ENCODE measurements around the gene PLEKHN1. TPM values are rescaled to one million over a fixed set of nuclear protein-coding genes. Genes with fewer than 3 reads are reported as not detected.

PLEKHN1 gene
- polyA plus RNA-seq, 1 experiment = 0.88 TPM

DNA sequence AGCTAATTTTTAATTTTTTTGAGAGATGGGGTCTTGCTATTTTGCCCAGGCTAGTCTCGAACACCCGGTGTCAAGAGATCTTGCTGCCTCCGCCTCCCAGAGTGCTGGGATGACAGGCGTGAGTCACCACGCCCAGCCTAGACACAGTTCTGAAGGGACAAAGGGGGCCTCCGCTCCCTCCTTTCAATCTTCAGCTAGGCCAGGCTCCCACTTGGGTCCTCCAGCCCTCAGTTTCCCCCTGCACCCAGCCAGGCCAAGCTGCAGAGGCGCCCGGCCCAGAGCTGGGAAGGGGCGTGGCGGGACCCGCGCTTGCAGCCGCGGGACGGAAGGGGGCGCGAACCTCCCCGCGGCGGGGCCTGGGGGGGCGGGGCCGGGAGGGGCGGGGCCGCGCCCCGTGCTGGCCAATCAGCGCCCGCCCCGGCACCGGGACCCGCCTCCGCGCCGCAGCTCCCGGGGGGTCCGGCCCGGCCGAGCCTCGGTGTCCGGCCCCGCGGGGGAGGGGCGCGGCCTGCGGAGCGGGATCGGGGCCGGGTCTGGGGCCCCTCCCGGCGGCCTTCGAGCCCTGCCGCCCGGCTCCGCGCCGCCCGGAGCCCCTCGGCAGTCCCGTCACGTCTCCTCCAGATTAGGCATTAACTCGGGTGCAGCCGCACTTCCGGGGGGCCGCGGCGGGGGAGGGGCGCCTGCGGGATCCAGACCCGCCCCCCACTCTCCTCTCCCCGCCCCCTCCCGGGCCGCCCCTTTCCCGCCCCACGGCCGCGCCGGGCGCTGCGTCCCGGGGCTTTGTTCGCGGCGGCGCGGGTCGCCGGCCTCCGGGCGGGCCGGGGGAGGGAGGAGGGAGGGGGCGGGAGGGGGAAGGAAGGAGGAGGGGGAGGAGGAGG lies 53.1 kb downstream of the PLEKHN1 start:
- CTCF ChIA-PET = interaction anchor here (0.8 to 2.3 kb wide), 12 partner anchors 10 to 53 kb away, joined by 3 to 6 read pairs (median 3); no protein-coding TSS in a partner anchor
- H3K4me3 ChIP-seq (ENCODE audit: low read depth, low read length) = peak overlapping the region; percentile 78
- no peaks in the 10 kb centered on the region for H3K27me3 ChIP-seq (ENCODE audit: control insufficient read depth, insufficient read depth, low read length)
- POLR2A ChIA-PET = no interaction called here
- peaks cover 12% of the 10 kb centered on the region for H3K36me3 ChIP-seq (ENCODE audit: control insufficient read depth, insufficient read depth, low read length)
- peak; percentile 53 for TF ChIP-seq CTCF (IDR thresholded peaks at IDR 0.05; ENCODE audit: insufficient read depth, low read depth, low read length)
- no peak for DNase-seq (ENCODE audit: low read depth)

DNA sequence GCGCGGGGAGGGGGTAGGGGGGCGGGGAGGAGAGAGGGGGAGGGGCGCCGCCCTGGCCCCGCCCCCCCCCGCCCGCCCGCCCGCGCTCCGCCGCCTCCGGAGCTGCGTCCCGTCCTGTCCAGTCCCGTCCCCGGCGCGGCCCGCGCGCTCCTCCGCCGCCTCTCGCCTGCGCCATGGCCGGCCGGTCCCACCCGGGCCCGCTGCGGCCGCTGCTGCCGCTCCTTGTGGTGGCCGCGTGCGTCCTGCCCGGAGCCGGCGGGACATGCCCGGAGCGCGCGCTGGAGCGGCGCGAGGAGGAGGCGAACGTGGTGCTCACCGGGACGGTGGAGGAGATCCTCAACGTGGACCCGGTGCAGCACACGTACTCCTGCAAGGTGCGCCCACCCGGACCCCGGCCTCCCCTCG lies 53.7 kb downstream of the PLEKHN1 start, which contains the start of gene AGRN:
Gene AGRN (plus strand): TSS at position 121 of the 405 bp plus-strand sequence. CDS start 53 bp downstream, at position 174.
- CTCF ChIA-PET = interaction anchor here (0.8 to 1.4 kb wide), 6 partner anchors 18 to 52 kb away, joined by 3 to 4 read pairs (median 3); no protein-coding TSS in a partner anchor
- peak within 1 kb of the TSS; percentile 78 for H3K4me3 ChIP-seq (ENCODE audit: low read depth, low read length)
- no peak for TF ChIP-seq CTCF (IDR thresholded peaks at IDR 0.05; ENCODE audit: insufficient read depth, low read depth, low read length)
- H3K27me3 ChIP-seq (ENCODE audit: control insufficient read depth, insufficient read depth, low read length) = no peaks in the 10 kb centered on the region
- no peak for DNase-seq (ENCODE audit: low read depth)
- POLR2A ChIA-PET = interaction anchor here (0.6 kb wide), 1 partner anchor 20 kb away, joined by 5 read pairs; no protein-coding TSS in a partner anchor
- peaks cover 14% of the 10 kb centered on the region for H3K36me3 ChIP-seq (ENCODE audit: control insufficient read depth, insufficient read depth, low read length)

DNA sequence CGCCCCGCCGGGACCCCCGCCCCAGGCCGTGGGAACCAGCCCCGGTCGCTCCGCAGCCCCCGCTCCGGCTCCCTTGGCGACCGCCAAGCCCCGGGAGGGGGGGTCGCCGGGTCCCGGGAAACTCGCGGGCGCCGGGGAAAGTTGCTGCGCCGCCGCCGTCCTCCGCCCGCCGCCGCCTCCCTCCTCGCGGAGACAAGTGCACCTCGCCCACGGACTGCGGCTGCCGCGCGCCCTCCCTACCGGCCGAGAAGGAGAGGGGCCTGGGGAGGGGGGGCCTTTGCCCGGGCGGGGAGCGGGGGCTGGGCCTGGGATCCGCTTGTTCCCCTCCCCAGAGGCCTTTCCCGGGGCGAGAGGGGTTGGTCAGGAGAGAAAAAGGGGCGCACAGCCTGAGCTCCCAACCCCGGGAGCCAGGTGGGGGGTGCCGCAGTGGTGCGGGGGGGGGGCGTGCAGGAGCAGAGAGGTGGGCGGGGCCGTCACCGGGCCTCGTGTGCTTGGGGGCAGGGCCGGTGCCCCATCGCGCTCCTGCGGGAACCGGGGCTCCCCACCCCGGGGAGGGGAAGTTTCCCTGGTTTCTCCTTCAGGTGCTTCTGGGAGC lies 54.2 kb downstream of the PLEKHN1 start:
- H3K4me3 ChIP-seq (ENCODE audit: low read depth, low read length) = peak overlapping the region; percentile 78
- peaks cover 14% of the 10 kb centered on the region for H3K36me3 ChIP-seq (ENCODE audit: control insufficient read depth, insufficient read depth, low read length)
- TF ChIP-seq CTCF (IDR thresholded peaks at IDR 0.05; ENCODE audit: insufficient read depth, low read depth, low read length) = no peak
- ChIA-PET POLR2A (interaction anchor here (0.6 kb wide), 1 partner anchor 20 kb away, joined by 5 read pairs; no protein-coding TSS in a partner anchor), CTCF (interaction anchor here (1.0 to 4.7 kb wide), 2 partner anchors 12 to 20 kb away, joined by 4 to 20 read pairs; no protein-coding TSS in a partner anchor)
- no peaks in the 10 kb centered on the region for H3K27me3 ChIP-seq (ENCODE audit: control insufficient read depth, insufficient read depth, low read length)
- no peak for DNase-seq (ENCODE audit: low read depth)

DNA sequence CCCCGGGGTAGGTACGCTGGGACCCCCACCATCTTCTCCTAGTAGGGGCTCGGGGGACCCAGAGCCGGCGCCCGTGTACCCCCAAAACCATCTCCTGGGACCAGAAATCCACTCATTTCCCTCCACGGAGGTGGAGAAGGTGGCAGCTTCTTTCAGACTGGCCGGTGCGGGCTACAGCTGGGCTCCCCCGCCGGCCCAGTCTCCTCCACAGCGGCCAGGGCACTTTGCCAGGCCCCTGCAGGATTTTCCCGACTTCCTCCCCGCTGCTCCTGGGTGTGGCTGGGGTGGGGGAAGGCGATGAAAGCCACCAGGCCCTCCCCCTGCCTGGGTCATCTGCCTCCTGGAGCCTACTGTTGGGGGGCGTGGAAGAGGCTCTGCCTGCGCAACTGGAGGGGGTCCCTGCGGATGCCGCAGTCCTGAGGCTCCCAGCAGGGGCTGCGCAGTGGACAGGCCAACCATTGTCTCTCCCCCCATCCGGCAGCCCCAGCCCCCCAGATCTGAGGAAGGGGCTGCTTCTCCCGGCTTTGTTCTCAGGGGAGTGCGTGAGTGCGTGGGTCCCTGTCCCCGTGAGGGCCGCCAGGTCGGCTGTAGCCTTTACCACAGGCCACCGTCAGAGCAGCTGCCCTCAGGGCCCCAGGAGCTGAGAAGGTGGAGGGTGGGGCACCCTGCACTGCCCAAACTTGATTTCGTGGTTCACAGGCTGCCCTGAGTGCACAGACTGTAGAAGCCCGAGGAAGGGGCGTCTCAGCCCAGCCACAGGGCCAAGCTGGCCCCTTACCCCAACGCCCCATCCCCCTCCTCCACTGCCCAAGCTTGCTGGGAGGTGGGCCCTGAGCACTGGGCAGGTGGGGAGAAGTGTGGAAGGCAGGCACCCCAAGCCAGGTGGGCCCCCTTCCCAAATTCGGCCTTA lies 55.0 kb downstream of the PLEKHN1 start:
- Histone ChIP-seq H3K27me3 (ENCODE audit: control insufficient read depth, insufficient read depth, low read length) (no peaks in the 10 kb centered on the region), H3K36me3 (ENCODE audit: control insufficient read depth, insufficient read depth, low read length) (peaks cover 15% of the 10 kb centered on the region), H3K4me3 (ENCODE audit: low read depth, low read length) (peak overlapping the region; percentile 78)
- CTCF ChIA-PET = interaction anchor here (0.8 to 4.7 kb wide), 3 partner anchors 11 to 43 kb away, joined by 3 to 20 read pairs (median 4); no protein-coding TSS in a partner anchor
- TF ChIP-seq CTCF (IDR thresholded peaks at IDR 0.05; ENCODE audit: insufficient read depth, low read depth, low read length) = no peak
- no peak for DNase-seq (ENCODE audit: low read depth)
- POLR2A ChIA-PET = no interaction called here
